Gastroesophageal sphincter (tissue), 3 donors: ENCODE data around the gene NIPAL1.

Experiments
- POLR2A ChIP-seq, 2 donors: fragments of 450-650 bp; IDR thresholded peaks; one replicate each; pipeline ENCODE4 v1.6.1; 2017; ENCODE audit warnings: antibody characterized with exemption in 2 of 2, mild to moderate bottlenecking in 2 of 2, moderate library complexity in 1 of 2
- TF ChIP-seq, protein P1 (sequence below), 4 experiments: fragments of 200-600 bp in 2 of 4; fragments of 450-650 bp in 2 of 4; sonication (generic) in 1 of 4; IDR thresholded peaks; one replicate each; pipeline ENCODE4 v1.5.1; 2017 to 2019; ENCODE audit warnings: antibody characterized with exemption in 4 of 4, mild to moderate bottlenecking in 2 of 4, moderate library complexity in 2 of 4

DNA sequence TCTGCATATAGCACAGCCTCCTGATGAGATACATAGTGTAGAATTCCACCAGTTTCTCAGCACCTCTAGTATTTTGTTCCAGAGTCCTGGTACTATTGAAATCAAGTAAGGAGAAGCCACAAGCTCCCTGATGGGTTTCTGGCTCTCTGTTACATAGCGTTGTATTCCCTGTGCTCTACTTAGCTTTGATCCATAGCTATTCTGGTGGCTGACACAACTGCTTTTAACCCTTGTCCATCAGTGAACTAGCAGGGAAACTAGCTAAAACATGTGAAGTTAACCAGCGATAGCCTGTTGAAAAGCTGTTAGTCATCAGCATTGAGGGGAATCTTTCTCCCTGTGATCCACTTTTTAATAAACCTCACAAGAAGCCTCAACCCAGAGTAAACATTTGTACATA is 26.9 kb downstream of the NIPAL1 start:
- TF ChIP-seq, protein P1, sequence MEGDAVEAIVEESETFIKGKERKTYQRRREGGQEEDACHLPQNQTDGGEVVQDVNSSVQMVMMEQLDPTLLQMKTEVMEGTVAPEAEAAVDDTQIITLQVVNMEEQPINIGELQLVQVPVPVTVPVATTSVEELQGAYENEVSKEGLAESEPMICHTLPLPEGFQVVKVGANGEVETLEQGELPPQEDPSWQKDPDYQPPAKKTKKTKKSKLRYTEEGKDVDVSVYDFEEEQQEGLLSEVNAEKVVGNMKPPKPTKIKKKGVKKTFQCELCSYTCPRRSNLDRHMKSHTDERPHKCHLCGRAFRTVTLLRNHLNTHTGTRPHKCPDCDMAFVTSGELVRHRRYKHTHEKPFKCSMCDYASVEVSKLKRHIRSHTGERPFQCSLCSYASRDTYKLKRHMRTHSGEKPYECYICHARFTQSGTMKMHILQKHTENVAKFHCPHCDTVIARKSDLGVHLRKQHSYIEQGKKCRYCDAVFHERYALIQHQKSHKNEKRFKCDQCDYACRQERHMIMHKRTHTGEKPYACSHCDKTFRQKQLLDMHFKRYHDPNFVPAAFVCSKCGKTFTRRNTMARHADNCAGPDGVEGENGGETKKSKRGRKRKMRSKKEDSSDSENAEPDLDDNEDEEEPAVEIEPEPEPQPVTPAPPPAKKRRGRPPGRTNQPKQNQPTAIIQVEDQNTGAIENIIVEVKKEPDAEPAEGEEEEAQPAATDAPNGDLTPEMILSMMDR (IDR thresholded peaks at IDR 0.05) = no peak
- TF ChIP-seq POLR2A (IDR thresholded peaks at IDR 0.05) = no peak
